ENCODE data around the gene CCDC9B. TPM values are rescaled to one million over a fixed set of nuclear protein-coding genes. Genes with fewer than 3 reads are reported as not detected.
A peak's percentile ranks its signal among the peaks of the same experiment; 100 is the strongest.

The CCDC9B gene
- total RNA-seq, 1 donor from 2014 or later = 6.5 TPM

DNA sequence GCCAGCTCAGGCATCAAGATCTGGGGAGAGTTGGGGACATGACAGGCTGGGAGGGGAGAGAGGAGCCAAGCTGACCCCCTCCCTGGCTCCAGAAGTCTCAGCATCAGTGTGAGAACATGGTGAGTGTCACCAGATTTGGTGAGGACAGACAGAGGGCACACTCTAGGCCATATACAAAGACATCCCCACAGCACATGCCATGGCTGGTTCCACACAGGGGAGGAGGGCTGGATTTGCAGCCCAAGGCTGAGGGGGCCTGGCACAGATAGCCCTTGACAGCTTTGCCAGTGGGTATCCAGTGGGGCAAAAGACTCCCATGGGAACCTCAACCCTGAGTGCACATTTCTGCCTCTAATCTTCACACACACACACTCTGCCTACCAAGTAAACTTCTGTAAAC is 47.7 kb downstream of the CCDC9B start:
- no peak for DNase-seq (ENCODE audit: low read depth in 2 of 2)

GRCh38 chr15:40292246-40292645 is 48.5 kb downstream of the CCDC9B start:
- DNase-seq (ENCODE audit: low read depth in 2 of 2) = no peak

DNA sequence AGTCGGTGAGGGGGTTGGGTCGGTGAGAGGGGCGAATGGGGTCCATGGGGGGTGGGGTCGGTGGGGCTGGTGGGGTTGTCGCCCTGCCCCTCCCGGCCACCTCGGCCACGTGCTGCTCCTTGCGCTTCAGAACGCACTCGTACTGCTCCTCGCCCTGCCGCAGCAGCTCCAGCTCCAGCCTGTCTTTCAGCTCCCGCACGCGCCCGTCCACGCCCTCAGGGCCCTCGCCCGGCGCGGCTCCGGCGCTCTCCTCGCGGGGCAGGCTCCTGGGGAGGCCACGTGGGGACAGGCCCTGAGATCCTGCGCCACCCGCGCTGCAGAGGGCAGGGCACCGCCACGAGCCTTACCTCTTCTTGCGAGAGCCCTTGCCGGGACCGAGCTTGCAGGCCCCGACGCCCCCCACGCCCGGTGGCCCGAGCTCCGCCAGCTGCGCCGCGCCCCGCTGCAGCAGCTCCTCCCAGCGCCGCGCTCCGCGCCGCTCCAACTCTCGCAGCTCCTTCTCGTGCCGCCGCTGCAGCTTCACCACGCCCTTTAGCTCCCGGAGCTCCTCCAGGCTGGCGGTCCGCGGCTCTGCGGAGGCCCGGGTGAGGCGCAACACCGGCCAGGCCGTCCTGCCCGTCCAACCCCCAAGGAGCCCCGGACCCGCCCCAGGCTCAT is 49.7 kb downstream of the CCDC9B start:
- DNase-seq (ENCODE audit: low read depth in 2 of 2) = peak in 1 of 2 donors; percentile 52

GRCh38 chr15:40290545-40290917 is 50.2 kb downstream of the CCDC9B start:
- no peak for DNase-seq (ENCODE audit: low read depth in 2 of 2)

DNA sequence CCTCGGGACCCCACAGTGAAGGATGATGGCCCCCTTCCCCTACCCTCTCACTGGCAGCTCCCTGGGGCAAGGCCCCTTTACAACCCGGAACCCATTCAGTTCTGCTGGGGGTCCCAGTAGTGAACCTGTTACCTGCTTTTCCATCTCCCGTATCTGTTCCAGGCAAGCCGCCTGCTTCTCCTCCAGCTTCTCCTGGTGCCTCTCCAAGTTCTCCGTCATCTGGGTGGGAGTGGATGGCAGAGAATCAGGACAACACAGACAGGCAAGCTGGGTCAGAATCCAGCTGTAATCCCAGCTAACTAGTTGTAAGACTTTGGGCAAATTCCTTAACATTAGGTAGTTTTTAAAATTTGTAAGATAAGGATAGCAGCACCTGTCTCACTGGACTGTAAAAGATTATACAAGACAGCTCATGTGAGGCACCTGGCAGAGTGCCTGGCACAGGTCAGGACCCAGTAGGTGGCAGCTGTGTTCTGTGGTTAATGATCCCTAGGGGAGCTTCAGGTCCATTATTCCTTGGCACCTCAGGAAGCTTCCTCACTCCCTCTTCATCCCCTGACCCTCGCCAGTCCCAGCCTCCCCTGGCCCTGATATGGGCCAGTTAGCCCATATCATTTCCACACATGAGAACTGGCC is 51.5 kb downstream of the CCDC9B start:
- no peak for DNase-seq (ENCODE audit: low read depth in 2 of 2)

GRCh38 chr15:40287968-40288367 is 52.8 kb downstream of the CCDC9B start:
- DNase-seq (ENCODE audit: low read depth in 2 of 2) = no peak

GRCh38 chr15:40287505-40287904 is 53.2 kb downstream of the CCDC9B start:
- no peak for DNase-seq (ENCODE audit: low read depth in 2 of 2)

DNA sequence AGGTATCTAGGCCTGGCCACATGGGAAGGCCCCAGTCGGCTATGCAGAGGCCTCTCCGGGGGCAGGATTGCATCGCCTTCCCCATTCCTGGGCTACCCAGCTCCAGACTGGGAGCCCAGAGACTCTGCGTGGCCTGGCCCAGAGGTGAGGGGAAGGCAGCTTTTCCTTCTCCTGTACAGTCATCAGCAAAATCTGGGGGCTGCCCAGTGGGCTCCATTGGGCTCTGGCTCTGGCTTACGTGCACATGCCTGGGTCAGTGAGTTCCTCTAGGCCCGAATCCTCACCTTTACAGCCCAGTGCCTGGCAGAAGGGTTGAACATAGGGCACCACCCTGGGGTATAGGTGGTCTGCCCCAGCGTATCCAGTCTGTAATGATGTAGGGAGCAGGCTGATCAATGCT is 53.9 kb downstream of the CCDC9B start:
- DNase-seq (ENCODE audit: low read depth in 2 of 2) = no peak

- DNase-seq (ENCODE audit: low read depth in 2 of 2) = no peak
Measured at GRCh38 chr15:40286061-40286532, 54.6 kb downstream of the CCDC9B start.

DNA sequence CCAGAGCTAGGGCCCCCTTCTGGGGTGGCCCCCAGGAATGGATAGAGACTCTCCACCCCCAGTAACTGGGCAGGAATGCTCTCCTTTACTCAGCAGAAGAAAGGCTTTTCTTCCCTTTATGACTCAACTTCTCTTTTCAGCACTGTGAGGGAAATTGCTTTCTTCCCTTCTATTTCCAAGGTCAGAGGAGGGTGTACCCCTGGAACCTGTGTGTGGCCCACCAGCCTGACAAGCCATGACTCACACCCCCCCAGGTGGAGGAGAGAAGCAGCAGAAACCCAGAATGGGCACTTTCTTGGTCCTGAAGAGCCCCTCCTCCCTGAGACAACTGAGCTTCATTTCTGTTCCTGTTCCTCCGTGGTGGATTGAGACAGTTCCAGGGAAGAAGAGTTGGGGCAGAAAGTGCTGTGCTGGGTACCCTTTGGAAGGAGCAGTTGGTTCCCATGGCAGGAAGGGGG is 55.2 kb downstream of the CCDC9B start:
- no peak for DNase-seq (ENCODE audit: low read depth in 2 of 2)

- DNase-seq (ENCODE audit: low read depth in 2 of 2) = no peak
Measured at GRCh38 chr15:40285151-40285550, 55.6 kb downstream of the CCDC9B start.

DNA sequence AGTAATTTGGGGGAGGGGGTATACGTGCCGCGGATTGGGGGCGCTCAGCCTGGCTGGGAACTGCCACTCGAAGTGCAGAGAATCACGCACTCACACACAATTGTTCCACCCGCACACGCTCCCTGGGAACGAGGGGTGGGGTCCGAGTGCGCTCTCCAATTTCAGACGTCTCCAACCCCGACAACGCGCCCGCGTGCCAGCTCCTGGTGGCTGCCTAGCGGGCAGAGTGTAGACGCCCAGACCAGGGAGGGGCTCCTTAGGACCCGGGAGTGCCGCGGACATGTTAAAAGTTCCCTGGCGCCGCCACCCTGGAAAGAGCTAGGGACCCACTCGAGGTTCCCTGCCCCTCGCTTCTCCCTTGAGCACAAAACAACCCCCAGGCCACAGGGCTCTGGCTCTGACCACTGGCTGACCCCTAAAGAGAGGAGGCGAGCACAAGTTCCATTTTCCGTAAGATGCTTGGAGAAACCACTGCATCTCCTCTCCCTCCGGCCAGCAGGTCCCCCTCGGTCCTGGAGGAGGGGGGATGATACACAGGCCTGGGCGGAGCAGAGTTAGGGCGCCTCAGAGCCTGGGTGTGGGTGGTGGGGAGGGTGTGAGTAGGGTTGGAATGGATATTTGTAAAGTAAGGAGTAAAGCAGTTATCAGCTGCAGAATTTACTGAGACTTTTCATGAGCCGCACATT is 57.0 kb downstream of the CCDC9B start:
- DNase-seq (ENCODE audit: low read depth in 2 of 2) = no peak

- no peak for DNase-seq (ENCODE audit: low read depth in 2 of 2)
Measured at GRCh38 chr15:40282869-40283614, 57.7 kb downstream of the CCDC9B start, which contains the start of gene ANKRD63. Gene ANKRD63 (minus strand): TSS chr15:40283064. CDS start chr15:40282586, 478 bp downstream.

DNA sequence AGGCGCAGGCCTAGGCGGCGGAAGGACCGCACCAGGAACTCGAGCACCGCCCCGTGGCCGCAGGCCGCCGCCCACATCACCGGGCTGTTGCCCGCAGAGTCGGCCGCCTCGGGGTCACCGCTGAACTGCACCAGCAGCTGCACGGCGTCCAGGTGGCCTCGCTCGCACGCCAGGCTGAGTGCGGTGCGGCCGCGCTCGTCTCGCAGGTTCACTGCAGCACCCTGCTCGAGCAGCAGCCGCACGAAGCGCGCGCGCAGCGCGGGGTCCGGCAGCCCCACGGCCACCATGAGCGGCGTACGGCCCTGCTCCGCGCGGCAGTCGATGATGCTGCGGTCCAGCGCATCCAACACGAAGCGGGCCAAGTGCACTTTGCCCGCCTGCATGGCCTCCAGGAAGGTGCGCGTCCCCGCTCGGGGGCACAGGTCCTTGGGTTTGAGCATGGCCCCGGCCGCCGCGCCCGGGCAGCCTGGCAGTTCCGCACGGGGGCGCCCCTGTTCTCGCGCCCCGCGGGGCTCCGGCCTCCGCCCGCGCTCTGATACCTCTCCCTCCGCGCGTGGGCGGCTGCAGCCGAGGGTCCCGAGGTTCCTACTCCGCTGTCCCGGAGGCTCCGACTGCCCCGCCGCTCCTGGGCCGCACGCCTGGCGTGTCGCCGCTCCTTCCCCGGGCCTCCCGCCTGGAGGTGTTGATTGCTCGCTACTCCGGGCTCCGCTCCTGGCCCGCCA is 58.4 kb downstream of the CCDC9B start:
- peak in 1 of 2 donors; percentile 43 for DNase-seq (ENCODE audit: low read depth in 2 of 2)

DNA sequence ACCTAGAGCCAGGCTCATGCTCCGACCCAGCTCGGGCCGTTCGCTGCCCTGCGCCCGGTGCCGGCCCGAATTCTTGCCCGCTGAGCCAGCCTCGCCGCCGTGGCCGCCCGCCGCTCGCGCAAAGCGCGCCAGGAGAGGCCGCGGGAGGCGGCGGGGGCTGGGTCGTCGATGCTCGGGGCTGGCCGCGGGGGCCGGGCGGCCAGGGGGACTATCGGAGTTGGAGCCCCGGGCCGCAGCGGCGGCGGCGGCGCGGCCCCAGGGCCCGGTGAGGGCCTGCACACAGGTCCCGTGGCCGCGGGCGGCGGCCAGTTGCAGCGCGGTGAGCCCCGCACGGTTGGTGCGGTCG is 59.0 kb downstream of the CCDC9B start:
- DNase-seq (ENCODE audit: low read depth in 2 of 2) = no peak

Other genes with a start within 250 kb of the CCDC9B start
- 4.1 and 7.0 TPM in 2 replicates for gene BMF, start 232.1 kb downstream of the CCDC9B start, total RNA-seq
- gene BUB1B, start 179.9 kb downstream of the CCDC9B start, total RNA-seq = 8.5 and 20.2 TPM in 2 replicates
- gene PAK6, start 101.9 kb downstream of the CCDC9B start, total RNA-seq = not detected in 2 replicates
- not detected in 2 replicates for gene ANKRD63, start 57.9 kb downstream of the CCDC9B start, total RNA-seq
- under 0.01 TPM in 1 of 2 replicates, not detected in the other for gene PLCB2, start 33.0 kb downstream of the CCDC9B start, total RNA-seq
- gene INAFM2, start 17.2 kb downstream of the CCDC9B start, total RNA-seq = 9.0 and 17.8 TPM in 2 replicates
- not detected in 2 replicates for gene PHGR1, start 10.1 kb upstream of the CCDC9B start, total RNA-seq
- under 0.01 and 0.13 TPM in 2 replicates for gene DISP2, start 17.3 kb upstream of the CCDC9B start, total RNA-seq
- gene KNSTRN, start 41.8 kb upstream of the CCDC9B start, total RNA-seq = 23.9 and 26.4 TPM in 2 replicates
- gene IVD, start 64.9 kb upstream of the CCDC9B start, total RNA-seq = 30.3 and 31.4 TPM in 2 replicates
- 5.5 and 9.4 TPM in 2 replicates for gene BAHD1, start 100.0 kb upstream of the CCDC9B start, total RNA-seq
- 5.9 and 8.9 TPM in 2 replicates for gene CHST14, start 130.0 kb upstream of the CCDC9B start, total RNA-seq
- gene CCDC32, start 224.1 kb upstream of the CCDC9B start, total RNA-seq = 16.9 and 19.7 TPM in 2 replicates
- gene RPUSD2, start 228.4 kb upstream of the CCDC9B start, total RNA-seq = 9.9 and 11.1 TPM in 2 replicates